B cell (primary cell): ENCODE data around the gene CCNK.

Experiments used
- CTCF ChIP-seq: fragments of 200-600 bp; IDR thresholded peaks from one replicate; pipeline ENCODE4 v1.8.0; 2022; ENCODE audit warnings: antibody characterized with exemption, mild to moderate bottlenecking
- EZH2 ChIP-seq: IDR thresholded peaks from 2 replicates; pipeline ENCODE4 v1.6.1; 2012; ENCODE audit warnings: borderline replicate concordance, low read depth, mild to moderate bottlenecking, moderate library complexity, low read length; ENCODE audit not compliant: insufficient read depth, poor library complexity, severe bottlenecking

GRCh38 chr14:99518441-99519346, 37.5 kb downstream of the CCNK start:
- TF ChIP-seq EZH2 (no peak), CTCF (peak; percentile 94)
